Fibroblast of lung (primary cell): ENCODE results near the gene IVD. TPM values are rescaled to one million over a fixed set of nuclear protein-coding genes. Genes with fewer than 3 reads are reported as not detected.

Source experiments
- DNase-seq, 2 donors: peaks; one replicate each; pipeline versions ENCODE4 v3.0.0 to v3.0.0-alpha.2; 2010; ENCODE audit warnings: low read depth in 2 of 2
- H2AFZ ChIP-seq: 2 replicates; pipeline ENCODE4 v1.5.1; 2012; ENCODE audit warnings: low read length, control low read depth, inconsistent platforms
- H3K27ac ChIP-seq: 2 replicates; pipeline ENCODE4 v1.5.1; 2011; ENCODE audit warnings: low read length, control low read depth; ENCODE audit not compliant: insufficient read depth
- H3K27me3 ChIP-seq: 2 replicates; pipeline ENCODE4 v1.5.1; 2011; ENCODE audit warnings: mild to moderate bottlenecking, low read length; ENCODE audit not compliant: control insufficient read depth, insufficient read depth
- H3K36me3 ChIP-seq: 2 replicates; pipeline ENCODE4 v1.5.1; 2011; ENCODE audit warnings: low read length; ENCODE audit not compliant: control insufficient read depth, insufficient read depth
- H3K4me1 ChIP-seq: 2 replicates; pipeline ENCODE4 v1.5.1; 2011; ENCODE audit warnings: low read length; ENCODE audit not compliant: control insufficient read depth, insufficient read depth; ENCODE audit errors: extremely low read depth
- H3K4me2 ChIP-seq: 2 replicates; pipeline ENCODE4 v1.5.1; 2011; ENCODE audit warnings: low read length, control low read depth; ENCODE audit not compliant: insufficient read depth; ENCODE audit errors: extremely low read depth
- H3K4me3 ChIP-seq, 4 experiments: fragments of 200-600 bp in 1 of 4; sonication (generic) in 1 of 4; replicated peaks in 1 of 4; 2 replicates each; pipeline ENCODE4 v1.5.1; 2011 to 2016; ENCODE audit warnings: low read length in 4 of 4, low read depth in 3 of 4, mild to moderate bottlenecking in 3 of 4, control low read depth in 2 of 4, inconsistent platforms in 1 of 4, mixed read lengths in 1 of 4; ENCODE audit not compliant: insufficient read depth in 1 of 4; ENCODE audit errors: control extremely low read depth in 1 of 4
- H3K79me2 ChIP-seq: 2 replicates; pipeline ENCODE4 v1.5.1; 2012; ENCODE audit warnings: mild to moderate bottlenecking, low read length, inconsistent platforms; ENCODE audit not compliant: control insufficient read depth, insufficient read depth
- H3K9ac ChIP-seq: 2 replicates; pipeline ENCODE4 v1.5.1; 2011; ENCODE audit warnings: mild to moderate bottlenecking, low read length, control low read depth; ENCODE audit not compliant: insufficient read depth
- H3K9me3 ChIP-seq: 2 replicates; pipeline ENCODE4 v1.5.1; 2012; ENCODE audit warnings: low read depth, low read length; ENCODE audit not compliant: control insufficient read depth, insufficient read depth
- H4K20me1 ChIP-seq: 2 replicates; pipeline ENCODE4 v1.5.1; 2011; ENCODE audit warnings: low read length; ENCODE audit not compliant: control insufficient read depth, insufficient read depth; ENCODE audit errors: extremely low read depth
- EZH2 ChIP-seq: IDR thresholded peaks from 2 replicates; pipeline ENCODE4 v1.5.1; 2012; ENCODE audit warnings: low read length, control low read depth, mild to moderate bottlenecking; ENCODE audit errors: missing control alignments
- polyA plus RNA-seq, 2 donors: library from polyadenylated mRNA; depleted of rRNA in 1 of 2; stranded (reverse) in 1 of 2; unstranded in 1 of 2; fragments of >200 nt; gene quantifications; 2 replicates each; pipeline ENCODE4 v1.2.1, GENCODE V29; 2011 to 2012; ENCODE audit warnings: missing spikeins in 1 of 2
- total RNA-seq: library from RNA; depleted of rRNA; stranded (reverse); fragments of >200 nt; gene quantifications from 2 replicates; pipeline ENCODE4 v1.2.1, GENCODE V29; 2014
- TF ChIP-seq, protein P1 (sequence below), 2 donors: IDR thresholded peaks in 1 of 2; conservative IDR thresholded peaks in 1 of 2; 1 replicate in 1 of 2; 2 replicates in 1 of 2; pipeline ENCODE4 v1.5.1; 2011 to 2012; ENCODE audit warnings: low read length in 2 of 2, control low read depth in 1 of 2, inconsistent platforms in 1 of 2, low read depth in 1 of 2, mild to moderate bottlenecking in 1 of 2

Gene IVD
- total and polyA plus RNA-seq, 2 donors (not counting 1 experiment from before 2014, with no cell fraction given) = 37.9 to 61.8 TPM

DNA sequence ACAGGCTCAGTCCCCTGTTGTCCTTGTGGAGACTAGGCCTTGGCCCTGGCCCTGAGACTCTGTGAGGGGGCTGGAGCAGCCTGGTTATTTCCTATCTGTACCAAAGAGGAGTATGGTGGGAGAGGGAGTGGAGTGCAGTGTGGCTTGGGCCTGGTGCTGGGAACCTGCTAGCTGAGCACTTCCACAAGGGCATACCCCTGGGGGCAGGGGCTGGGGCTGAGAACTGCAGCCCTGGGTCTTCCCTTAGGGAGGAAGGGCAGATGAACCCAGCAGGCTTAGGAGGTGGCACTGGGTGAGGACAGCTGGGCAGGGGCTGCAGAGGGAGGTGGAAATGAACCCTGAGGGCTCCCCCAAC lies 61.6 kb downstream of the IVD start:
- H3K36me3 ChIP-seq = no peaks in the 10 kb centered on the region
- no peak overlapping the region for H3K9ac ChIP-seq

DNA sequence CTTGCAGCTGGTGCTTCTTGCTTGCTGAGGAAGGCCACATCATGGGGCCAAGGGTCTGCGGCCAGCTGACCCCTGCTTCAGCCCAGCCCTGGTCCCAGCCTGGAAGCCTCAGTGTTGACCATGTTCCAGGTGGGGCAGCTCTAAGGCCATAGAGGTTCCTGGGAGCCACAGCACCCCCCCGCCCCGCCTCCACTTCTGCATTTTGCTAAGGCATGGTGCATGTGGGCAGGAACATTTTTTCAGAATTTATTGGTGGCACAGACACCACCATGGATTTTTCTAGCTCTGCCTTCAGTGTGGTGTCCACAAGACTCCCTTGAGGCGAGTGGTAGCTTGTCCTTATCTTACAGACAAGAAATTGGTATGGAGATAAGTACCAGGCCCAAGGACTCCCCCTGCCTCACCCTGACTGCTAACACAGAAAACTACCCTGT lies 63.3 kb downstream of the IVD start:
- Histone ChIP-seq H3K27me3 (no peaks in the 10 kb centered on the region), H3K36me3 (no peaks in the 10 kb centered on the region), H3K27ac (no peak overlapping the region), H4K20me1 (no peaks in the 10 kb centered on the region), H3K79me2 (peaks cover 2% of the 10 kb centered on the region), H3K4me3 (no peak overlapping the region), H3K9me3 (no peaks in the 10 kb centered on the region), H2AFZ (no peak overlapping the region), H3K9ac (no peak overlapping the region), H3K4me1 (peaks cover 3% of the 10 kb centered on the region), H3K4me2 (no peak overlapping the region)
- TF ChIP-seq, protein P1, sequence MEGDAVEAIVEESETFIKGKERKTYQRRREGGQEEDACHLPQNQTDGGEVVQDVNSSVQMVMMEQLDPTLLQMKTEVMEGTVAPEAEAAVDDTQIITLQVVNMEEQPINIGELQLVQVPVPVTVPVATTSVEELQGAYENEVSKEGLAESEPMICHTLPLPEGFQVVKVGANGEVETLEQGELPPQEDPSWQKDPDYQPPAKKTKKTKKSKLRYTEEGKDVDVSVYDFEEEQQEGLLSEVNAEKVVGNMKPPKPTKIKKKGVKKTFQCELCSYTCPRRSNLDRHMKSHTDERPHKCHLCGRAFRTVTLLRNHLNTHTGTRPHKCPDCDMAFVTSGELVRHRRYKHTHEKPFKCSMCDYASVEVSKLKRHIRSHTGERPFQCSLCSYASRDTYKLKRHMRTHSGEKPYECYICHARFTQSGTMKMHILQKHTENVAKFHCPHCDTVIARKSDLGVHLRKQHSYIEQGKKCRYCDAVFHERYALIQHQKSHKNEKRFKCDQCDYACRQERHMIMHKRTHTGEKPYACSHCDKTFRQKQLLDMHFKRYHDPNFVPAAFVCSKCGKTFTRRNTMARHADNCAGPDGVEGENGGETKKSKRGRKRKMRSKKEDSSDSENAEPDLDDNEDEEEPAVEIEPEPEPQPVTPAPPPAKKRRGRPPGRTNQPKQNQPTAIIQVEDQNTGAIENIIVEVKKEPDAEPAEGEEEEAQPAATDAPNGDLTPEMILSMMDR (conservative IDR thresholded peaks at IDR 0.05 in 1 of 2, IDR thresholded peaks at IDR 0.05 in 1 of 2; ENCODE audit: low read depth in 1 of 2, low read length in 2 of 2) = no peak
- no peak for TF ChIP-seq EZH2
- DNase-seq = no peak

More for the DNA sequence above, 61.6 kb downstream of the IVD start:
- H3K9me3 ChIP-seq = no peaks in the 10 kb centered on the region
- no peak overlapping the region for H3K27ac ChIP-seq
- H3K4me1 ChIP-seq = peaks cover 3% of the 10 kb centered on the region
- peaks cover 2% of the 10 kb centered on the region for H3K79me2 ChIP-seq
- H4K20me1 ChIP-seq = no peaks in the 10 kb centered on the region
- DNase-seq = no peak
- no peak for TF ChIP-seq EZH2
- TF ChIP-seq, protein P1 (conservative IDR thresholded peaks at IDR 0.05 in 1 of 2, IDR thresholded peaks at IDR 0.05 in 1 of 2; ENCODE audit: low read depth in 1 of 2, low read length in 2 of 2) = no peak
- H3K4me2 ChIP-seq = no peak overlapping the region
- H2AFZ ChIP-seq = no peak overlapping the region
- no peaks in the 10 kb centered on the region for H3K27me3 ChIP-seq
- H3K4me3 ChIP-seq = no peak overlapping the region

DNA sequence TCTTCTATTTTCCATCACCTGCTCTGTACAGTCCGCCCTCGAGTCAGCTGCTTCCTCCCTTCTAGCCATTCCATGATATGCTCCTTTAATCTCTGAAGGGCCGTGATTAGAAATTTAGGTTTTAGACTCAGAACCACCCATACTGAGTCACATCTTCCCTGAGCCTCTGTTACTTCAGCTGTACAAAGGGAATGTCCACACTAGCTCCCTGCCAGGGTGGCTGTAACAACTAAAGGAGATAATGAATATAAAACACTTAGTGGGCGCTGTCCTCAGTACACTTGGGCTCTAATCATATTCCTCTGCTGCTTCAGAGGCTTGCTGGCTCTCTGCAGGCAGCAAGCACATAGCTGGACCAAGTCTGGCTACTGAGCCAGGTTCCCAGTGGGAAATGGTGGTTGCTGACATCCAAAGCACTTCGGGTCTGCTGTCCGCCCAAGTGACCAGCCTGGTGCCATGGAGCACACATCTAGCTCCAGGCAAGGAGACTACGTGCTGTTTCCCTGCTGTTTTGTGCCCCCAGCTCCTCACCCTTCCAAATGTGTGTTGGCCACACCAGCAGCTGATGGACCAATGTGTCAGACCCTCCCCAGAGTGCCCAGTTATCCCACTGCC lies 64.3 kb downstream of the IVD start:
- Histone ChIP-seq H2AFZ (no peak overlapping the region), H3K27ac (no peak overlapping the region), H3K9ac (no peak overlapping the region), H3K79me2 (peaks cover 2% of the 10 kb centered on the region), H3K4me2 (peak overlapping the region; percentile 61), H3K4me1 (peaks cover 3% of the 10 kb centered on the region), H3K27me3 (no peaks in the 10 kb centered on the region), H3K36me3 (no peaks in the 10 kb centered on the region), H3K4me3 (peak overlapping the region in 2 of 4 experiments; percentile 56 to 57), H4K20me1 (no peaks in the 10 kb centered on the region), H3K9me3 (no peaks in the 10 kb centered on the region)
- TF ChIP-seq, protein P1 (conservative IDR thresholded peaks at IDR 0.05 in 1 of 2, IDR thresholded peaks at IDR 0.05 in 1 of 2; ENCODE audit: low read depth in 1 of 2, low read length in 2 of 2) = no peak
- no peak for TF ChIP-seq EZH2
- DNase-seq = peak in 1 of 2 donors; percentile 17
